HFFc6 (cell line): ENCODE data around the gene KRT32. TPM values are rescaled to one million over a fixed set of nuclear protein-coding genes. Genes with fewer than 3 reads are reported as not detected.

Experiments used
- DNase-seq: peaks from one replicate; pipeline ENCODE4 v3.0.0-alpha.2; 2018
- H3K27ac Mint-ChIP-seq: 2 replicates; pipeline ENCODE4 v1.8.0; 2020; ENCODE audit warnings: mild to moderate bottlenecking, mixed read lengths
- H3K27me3 Mint-ChIP-seq: 2 replicates; pipeline ENCODE4 v1.8.0; 2021; ENCODE audit warnings: mild to moderate bottlenecking, moderate library complexity, mixed read lengths; ENCODE audit not compliant: insufficient read depth
- H3K36me3 Mint-ChIP-seq: 2 replicates; pipeline ENCODE4 v1.8.0; 2021; ENCODE audit warnings: low read depth, mixed read lengths
- H3K4me1 Mint-ChIP-seq: 2 replicates; pipeline ENCODE4 v1.8.0; 2020; ENCODE audit warnings: low read depth, mixed read lengths
- H3K4me3 Mint-ChIP-seq: 2 replicates; pipeline ENCODE4 v1.8.0; 2020; ENCODE audit warnings: mild to moderate bottlenecking, moderate library complexity, mixed read lengths
- H3K9me3 Mint-ChIP-seq: 2 replicates; pipeline ENCODE4 v1.8.0; 2020; ENCODE audit warnings: mild to moderate bottlenecking, mixed read lengths
- total RNA-seq, 6 experiments: library from RNA; stranded (reverse); fragmentation: NEBNext Ultra II Directional; extraction: Animal tissue kit (Norgen Biotek cat#: 25700); gene quantifications; 2 replicates in 1 of 6; 3 replicates in 5 of 6; pipeline ENCODE4 v1.2.3, GENCODE V29; 2021
- TF ChIP-seq, protein P1 (sequence below): fragments of 200-600 bp; sonication (generic); IDR thresholded peaks from 2 replicates; pipeline ENCODE4 v1.5.0; 2021; ENCODE audit warnings: antibody characterized with exemption, mild to moderate bottlenecking

Gene KRT32
- total RNA-seq, 6 experiments from 2014 or later = 0.14 TPM; not detected in 4

DNA sequence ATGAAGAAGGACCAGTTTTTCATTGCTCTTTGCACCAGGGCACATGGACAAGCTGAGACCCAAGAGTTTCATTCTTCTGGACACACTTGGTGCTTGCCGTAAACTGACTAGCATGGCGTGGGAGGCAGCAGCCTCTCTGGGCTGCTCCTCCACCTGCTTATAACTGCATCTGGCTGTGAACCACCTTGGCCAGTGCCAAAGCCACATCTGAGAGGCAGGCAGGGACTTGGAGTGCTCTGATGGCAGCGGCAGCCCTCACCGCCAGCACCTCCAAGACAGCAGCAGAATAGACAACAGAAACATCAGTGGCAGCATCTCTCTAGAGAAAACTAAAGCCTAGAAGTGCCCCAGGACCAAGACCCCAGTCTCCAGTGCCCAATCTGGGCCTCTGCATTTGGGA is 47.5 kb downstream of the KRT32 start:
- Mint-ChIP-seq H3K4me1 (peaks cover 71% of the 10 kb centered on the region), H3K4me3 (no peak overlapping the region; the same call in 1 of the 2 replicates), H3K27me3 (no peaks in the 10 kb centered on the region), H3K9me3 (no peaks in the 10 kb centered on the region), H3K36me3 (no peaks in the 10 kb centered on the region), H3K27ac (no peak overlapping the region)
- no peak for DNase-seq
- TF ChIP-seq, protein P1, sequence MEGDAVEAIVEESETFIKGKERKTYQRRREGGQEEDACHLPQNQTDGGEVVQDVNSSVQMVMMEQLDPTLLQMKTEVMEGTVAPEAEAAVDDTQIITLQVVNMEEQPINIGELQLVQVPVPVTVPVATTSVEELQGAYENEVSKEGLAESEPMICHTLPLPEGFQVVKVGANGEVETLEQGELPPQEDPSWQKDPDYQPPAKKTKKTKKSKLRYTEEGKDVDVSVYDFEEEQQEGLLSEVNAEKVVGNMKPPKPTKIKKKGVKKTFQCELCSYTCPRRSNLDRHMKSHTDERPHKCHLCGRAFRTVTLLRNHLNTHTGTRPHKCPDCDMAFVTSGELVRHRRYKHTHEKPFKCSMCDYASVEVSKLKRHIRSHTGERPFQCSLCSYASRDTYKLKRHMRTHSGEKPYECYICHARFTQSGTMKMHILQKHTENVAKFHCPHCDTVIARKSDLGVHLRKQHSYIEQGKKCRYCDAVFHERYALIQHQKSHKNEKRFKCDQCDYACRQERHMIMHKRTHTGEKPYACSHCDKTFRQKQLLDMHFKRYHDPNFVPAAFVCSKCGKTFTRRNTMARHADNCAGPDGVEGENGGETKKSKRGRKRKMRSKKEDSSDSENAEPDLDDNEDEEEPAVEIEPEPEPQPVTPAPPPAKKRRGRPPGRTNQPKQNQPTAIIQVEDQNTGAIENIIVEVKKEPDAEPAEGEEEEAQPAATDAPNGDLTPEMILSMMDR = no peak

DNA sequence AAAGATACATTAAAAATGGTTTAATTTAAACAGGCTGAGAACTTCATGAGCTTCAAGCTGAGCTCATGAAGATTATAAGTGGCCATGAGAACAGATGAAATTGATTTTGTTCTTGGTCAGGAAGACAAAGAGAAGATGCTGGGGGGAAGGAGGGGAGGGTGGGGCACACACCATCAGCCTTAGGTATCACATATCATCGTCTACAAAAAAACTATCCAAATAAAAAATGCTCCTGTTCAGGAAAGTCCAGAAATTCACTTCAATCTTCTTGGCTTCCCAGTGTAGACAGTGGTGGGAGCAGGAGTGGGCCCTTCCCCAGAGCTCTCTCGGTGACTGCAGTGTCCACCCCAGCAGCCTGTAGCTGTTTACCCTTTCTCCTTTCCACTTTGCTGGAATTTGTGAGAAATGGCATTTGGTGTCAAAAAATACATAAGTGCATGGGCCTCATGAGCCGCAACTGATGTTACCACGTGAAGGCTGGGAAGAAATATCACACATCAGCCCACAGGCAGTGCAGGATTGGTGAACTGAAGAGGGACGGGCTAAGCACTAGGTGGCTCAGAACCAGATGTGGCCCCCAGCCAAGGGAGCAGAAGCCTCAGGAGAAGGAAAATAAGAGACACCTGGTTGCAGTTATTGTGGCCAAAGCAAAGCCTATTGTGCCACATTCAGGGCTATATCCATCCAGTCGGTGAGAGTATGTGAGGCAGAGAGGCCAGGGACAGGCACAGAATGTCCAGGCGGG is 48.9 kb downstream of the KRT32 start:
- H3K27ac Mint-ChIP-seq = peak overlapping the region; percentile 88; the same call in 1 of the 2 replicates
- no peaks in the 10 kb centered on the region for H3K9me3 Mint-ChIP-seq
- no peaks in the 10 kb centered on the region for H3K27me3 Mint-ChIP-seq
- peaks cover 83% of the 10 kb centered on the region for H3K4me1 Mint-ChIP-seq
- no peak for DNase-seq
- peak overlapping the region; percentile 16; the same call in 1 of the 2 replicates for H3K4me3 Mint-ChIP-seq
- TF ChIP-seq, protein P1 = no peak
- no peaks in the 10 kb centered on the region; the same call in 1 of the 2 replicates for H3K36me3 Mint-ChIP-seq

GRCh38 chr17:41417576-41418015 is 49.6 kb downstream of the KRT32 start:
- TF ChIP-seq, protein P1 = peak; percentile 67
- Mint-ChIP-seq H3K36me3 (no peaks in the 10 kb centered on the region; the same call in 1 of the 2 replicates), H3K4me3 (peak overlapping the region; percentile 16), H3K27me3 (no peaks in the 10 kb centered on the region), H3K4me1 (peaks cover 86% of the 10 kb centered on the region), H3K9me3 (no peaks in the 10 kb centered on the region), H3K27ac (peak overlapping the region; percentile 88)
- no peak for DNase-seq

DNA sequence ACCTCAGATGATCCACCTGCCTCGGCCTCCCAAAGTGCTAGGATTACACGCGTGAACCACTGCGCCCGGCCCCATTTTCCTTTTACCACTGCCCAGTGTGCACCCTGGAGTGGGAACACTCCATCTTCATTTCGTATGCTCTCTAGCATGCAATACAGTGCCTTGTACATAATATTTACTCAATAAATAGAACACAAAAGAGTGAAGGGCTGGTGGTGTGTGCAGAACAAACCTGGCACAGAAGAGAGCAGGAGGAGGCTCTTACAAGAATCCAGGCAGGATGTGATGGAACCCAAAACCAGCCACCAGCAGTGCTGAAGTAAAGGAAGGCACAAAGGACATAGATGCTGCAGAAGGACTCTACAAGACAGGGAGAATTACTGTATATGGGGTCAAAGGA is 50.1 kb downstream of the KRT32 start:
- H3K27me3 Mint-ChIP-seq = no peaks in the 10 kb centered on the region
- peak overlapping the region; percentile 16 for H3K4me3 Mint-ChIP-seq
- H3K36me3 Mint-ChIP-seq = no peaks in the 10 kb centered on the region; the same call in 1 of the 2 replicates
- H3K9me3 Mint-ChIP-seq = no peaks in the 10 kb centered on the region
- H3K27ac Mint-ChIP-seq = peak overlapping the region; percentile 88
- peaks cover 91% of the 10 kb centered on the region for H3K4me1 Mint-ChIP-seq
- TF ChIP-seq, protein P1 = no peak
- no peak for DNase-seq

DNA sequence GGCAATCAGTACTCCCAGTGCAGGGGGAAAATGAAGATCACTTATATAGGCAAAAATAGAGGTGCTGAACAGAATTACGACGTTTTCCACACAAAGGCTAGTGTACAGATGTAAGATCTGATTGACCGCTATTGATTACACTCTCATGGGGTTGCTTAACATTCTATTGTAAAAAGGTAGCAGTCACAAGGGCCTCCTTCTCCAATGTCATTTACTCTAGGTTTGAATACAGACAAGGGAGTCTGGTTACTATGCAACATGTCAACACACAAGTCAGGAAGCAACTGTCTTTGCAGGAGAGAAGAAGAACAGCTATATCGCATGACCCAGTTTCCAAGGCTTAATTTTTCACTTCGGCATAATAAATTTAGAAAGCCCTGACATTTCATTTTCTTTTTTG is 50.7 kb downstream of the KRT32 start:
- Mint-ChIP-seq H3K36me3 (no peaks in the 10 kb centered on the region; the same call in 1 of the 2 replicates), H3K27me3 (no peaks in the 10 kb centered on the region), H3K27ac (peak overlapping the region; percentile 88), H3K4me3 (peak overlapping the region; percentile 57; the same call in 1 of the 2 replicates), H3K9me3 (no peaks in the 10 kb centered on the region), H3K4me1 (peaks cover 93% of the 10 kb centered on the region)
- TF ChIP-seq, protein P1 = no peak
- no peak for DNase-seq
